Measurements from ENCODE around the gene POLR2H. TPM values are rescaled to one million over a fixed set of nuclear protein-coding genes. Genes with fewer than 3 reads are reported as not detected.

Gene POLR2H
- total and polyA plus RNA-seq, 2 of the 4 experiments (the other 2 are of a cell fraction) = 47.7 to 130 TPM

DNA sequence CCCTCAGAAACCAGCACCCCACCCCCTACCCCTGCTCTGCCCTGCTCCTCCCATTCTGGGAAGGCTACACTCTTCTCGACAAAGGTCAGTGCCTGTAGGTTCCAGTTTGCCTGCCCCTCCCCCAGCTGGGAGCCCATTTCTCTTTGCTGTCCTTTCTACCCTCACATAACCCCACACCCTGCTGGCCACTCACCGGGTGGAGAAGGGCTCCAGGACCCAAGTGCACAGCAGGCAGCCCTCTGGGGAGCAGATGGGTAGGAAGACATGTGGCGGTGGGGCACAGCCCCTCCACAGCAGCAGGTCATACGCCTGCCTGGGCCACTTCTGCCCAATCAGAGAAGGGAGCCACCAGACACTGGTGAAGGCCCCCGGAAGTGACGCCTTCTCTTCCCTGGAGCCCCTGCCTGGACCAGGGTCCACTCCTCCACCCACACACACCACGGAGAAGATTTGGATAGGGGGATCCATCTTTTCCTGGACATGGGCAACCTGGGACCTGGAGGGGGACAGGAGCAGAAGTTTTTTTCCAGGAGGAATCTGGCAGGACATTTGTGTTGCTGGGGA lies 16.5 kb downstream of the POLR2H start, which contains the start of gene THPO:
Gene THPO, minus strand, starts transcription at position 326 of the 564 bp plus-strand sequence. CDS start 1,948 bp downstream, outside the sequence.
- Histone ChIP-seq H3K14ac (replicated peaks; ENCODE audit: low read depth, low read length) (no peak within 1 kb of the TSS), H2AK5ac (ENCODE audit: low read depth, low read length) (no peak within 1 kb of the TSS), H3K4me3 (ENCODE audit: insufficient read depth, low read depth, low read length) (no peak within 1 kb of the TSS), H2BK120ac (ENCODE audit: low read depth, low read length) (no peak within 1 kb of the TSS), H3K9ac (ENCODE audit: low read depth, low read length) (no peak within 1 kb of the TSS), H3K27ac (ENCODE audit: insufficient read depth, low read length) (no peak within 1 kb of the TSS), H3K9me3 (ENCODE audit: control insufficient read depth, insufficient read depth, low read length) (no peaks in the 10 kb centered on the region), H3K36me3 (ENCODE audit: control insufficient read depth, insufficient read depth, low read length) (no peaks in the 10 kb centered on the region), H2BK15ac (ENCODE audit: low read depth, low read length) (no peak within 1 kb of the TSS), H4K5ac (ENCODE audit: low read depth, low read length) (no peak within 1 kb of the TSS), H2BK20ac (ENCODE audit: low read depth, low read length) (no peak within 1 kb of the TSS), H3K79me1 (ENCODE audit: low read depth in 1 of 2, low read length in 2 of 2) (no peaks in the 10 kb centered on the region), H4K20me1 (ENCODE audit: insufficient read depth, low read length) (no peaks in the 10 kb centered on the region), H3K4me2 (ENCODE audit: low read depth, low read length) (no peak within 1 kb of the TSS), H3K4ac (ENCODE audit: low read depth, low read length) (no peak within 1 kb of the TSS), H3K9me1 (ENCODE audit: insufficient read depth, low read length) (no peaks in the 10 kb centered on the region), H3K4me1 (ENCODE audit: control insufficient read depth, insufficient read depth, low read length) (peaks cover 2% of the 10 kb centered on the region; the same call in 1 of the 2 replicates), H2AK9ac (replicated peaks; ENCODE audit: low read depth, low read length, poor library complexity) (peak within 1 kb of the TSS; percentile 38), H2AFZ (replicated peaks; ENCODE audit: low read length, poor library complexity) (peak within 1 kb of the TSS; percentile 16), H4K91ac (ENCODE audit: insufficient read depth, low read depth, low read length) (no peak within 1 kb of the TSS), H3K18ac (ENCODE audit: low read depth, low read length) (no peak within 1 kb of the TSS), H3K56ac (ENCODE audit: extremely low read depth, insufficient read depth, low read length) (no peak within 1 kb of the TSS), H3K27me3 (ENCODE audit: control insufficient read depth, insufficient read depth, low read length) (peaks cover 80% of the 10 kb centered on the region), H4K8ac (ENCODE audit: low read depth in 2 of 2, low read length in 2 of 2) (no peak within 1 kb of the TSS), H2BK5ac (ENCODE audit: low read depth, low read length, poor library complexity, severe bottlenecking) (no peak within 1 kb of the TSS), H3K23ac (ENCODE audit: low read depth, low read length) (no peak within 1 kb of the TSS)
- ChIA-PET CTCF (no interaction called here), POLR2A (ENCODE audit: unreplicated experiment) (no interaction called here)
- dilution Hi-C loops (cut with HindIII; ENCODE audit: low sequenced_read_pairs, unreplicated experiment) (no loop called here), in situ Hi-C loops (cut with MboI; ENCODE audit: low sequenced_read_pairs) (loop anchor here (10.0 kb wide), 2 partner anchors 397 to 427 kb away; no protein-coding TSS in a partner anchor), intact Hi-C loops (cut with micrococcal nuclease) (no loop called here)
- no TSS peak for BruUV-seq (replicated peaks)
- TF ChIP-seq SMC3 (IDR thresholded peaks at IDR 0.05; ENCODE audit: low read depth, low read length) (no peak), MAZ (IDR thresholded peaks at IDR 0.05; ENCODE audit: borderline replicate concordance, low read depth, low read length) (no peak), ELK1 (IDR thresholded peaks at IDR 0.05; ENCODE audit: borderline replicate concordance, low read depth, low read length) (no peak), MXI1 (IDR thresholded peaks at IDR 0.05; ENCODE audit: borderline replicate concordance, low read depth, low read length) (no peak), RCOR1 (IDR thresholded peaks at IDR 0.05; ENCODE audit: insufficient replicate concordance, low read length) (no peak), RAD21 (IDR thresholded peaks at IDR 0.05; ENCODE audit: low read length) (no peak), USF2 (IDR thresholded peaks at IDR 0.05; ENCODE audit: low read depth, low read length) (no peak), MAFK (IDR thresholded peaks at IDR 0.05; ENCODE audit: low read depth, low read length) (no peak), FOS (IDR thresholded peaks at IDR 0.05; ENCODE audit: low read depth, low read length) (no peak), POLR2A (IDR thresholded peaks at IDR 0.05; ENCODE audit: low read depth, low read length) (no peak), CHD1 (IDR thresholded peaks at IDR 0.05; ENCODE audit: low read depth, low read length) (no peak), RFX5 (IDR thresholded peaks at IDR 0.05; ENCODE audit: low read depth, low read length) (no peak), BHLHE40 (IDR thresholded peaks at IDR 0.05; ENCODE audit: low read depth, low read length) (no peak), CEBPB (IDR thresholded peaks at IDR 0.05; ENCODE audit: low read depth, low read length) (no peak), NFE2L2 (IDR thresholded peaks at IDR 0.05; ENCODE audit: low read depth, low read length) (no peak)
- DNase-seq = no peak
- no CpG with 5 or more reads among the region's 7 CpGs for WGBS, 2 experiments (ENCODE audit: extremely low coverage in 2 of 2, insufficient read length in 1 of 2)
- ATAC-seq (ENCODE audit: low read depth) = no peak

All from IMR-90 (cell line).